Activated naive CD4-positive, alpha-beta T cell treated with anti-CD3 and anti-CD28 coated beads, Interleukin-2, amount 50 U/mL, for 24 hours (primary cell): ENCODE data around the gene CUX1.

Experiments
- H3K27ac Mint-ChIP-seq: one replicate; pipeline ENCODE4 v1.8.0; 2021; ENCODE audit warnings: mild to moderate bottlenecking, mixed read lengths
- H3K27me3 Mint-ChIP-seq: one replicate; pipeline ENCODE4 v1.8.0; 2021; ENCODE audit warnings: mixed read lengths
- H3K36me3 Mint-ChIP-seq: one replicate; pipeline ENCODE4 v1.8.0; 2021; ENCODE audit warnings: mixed read lengths
- H3K4me1 Mint-ChIP-seq: one replicate; pipeline ENCODE4 v1.8.0; 2021; ENCODE audit warnings: mixed read lengths
- H3K4me3 Mint-ChIP-seq: one replicate; pipeline ENCODE4 v1.8.0; 2021; ENCODE audit warnings: mild to moderate bottlenecking, mixed read lengths
- H3K9me3 Mint-ChIP-seq: one replicate; pipeline ENCODE4 v1.8.0; 2021; ENCODE audit warnings: mixed read lengths

CUX1 gene

DNA sequence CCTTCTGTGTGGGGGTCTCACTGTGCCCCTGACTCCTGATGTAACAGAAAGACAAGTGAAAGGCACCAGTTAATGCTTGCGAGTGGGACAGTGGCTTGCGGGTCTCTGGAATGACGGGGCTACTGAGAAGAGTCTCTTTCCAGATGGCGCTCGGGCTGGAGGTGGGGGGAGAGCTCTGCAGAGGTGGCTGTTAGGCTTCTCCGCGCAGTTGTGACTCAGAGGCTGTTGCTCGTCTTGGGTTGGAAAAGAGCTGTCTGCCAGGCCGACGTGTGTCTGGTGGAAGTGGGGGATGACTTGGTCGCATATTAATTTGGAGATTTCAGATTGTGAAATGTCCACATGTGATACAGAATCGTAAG lies 441.3 kb downstream of the CUX1 start:
- H3K36me3 Mint-ChIP-seq: no peaks in the 10 kb centered on the region
- H3K4me1 Mint-ChIP-seq: no peaks in the 10 kb centered on the region
- H3K9me3 Mint-ChIP-seq: no peaks in the 10 kb centered on the region
- no peak overlapping the region for H3K27ac Mint-ChIP-seq
- no peaks in the 10 kb centered on the region for H3K27me3 Mint-ChIP-seq
- no peak overlapping the region for H3K4me3 Mint-ChIP-seq

DNA sequence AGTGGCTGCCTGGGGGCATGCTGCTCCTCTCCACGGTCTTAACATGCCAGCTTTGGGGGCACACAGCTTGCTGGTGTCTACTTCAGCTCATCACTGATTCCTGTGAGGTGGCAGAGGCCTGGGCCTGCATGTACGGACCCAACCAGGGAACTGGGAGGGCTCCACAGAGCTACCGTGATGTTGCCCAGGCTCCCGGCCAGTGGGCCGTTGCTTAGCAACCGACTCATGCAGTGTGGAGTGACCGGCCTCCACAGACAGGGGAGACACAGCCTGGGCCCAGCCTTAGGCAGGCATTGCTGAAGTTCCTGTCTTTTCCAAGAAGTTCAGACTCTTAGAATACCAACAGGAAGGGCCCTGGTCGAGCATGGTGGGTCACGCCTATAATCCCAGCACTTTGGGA lies 443.4 kb downstream of the CUX1 start:
- Mint-ChIP-seq H3K27me3 (no peaks in the 10 kb centered on the region), H3K36me3 (no peaks in the 10 kb centered on the region)

DNA sequence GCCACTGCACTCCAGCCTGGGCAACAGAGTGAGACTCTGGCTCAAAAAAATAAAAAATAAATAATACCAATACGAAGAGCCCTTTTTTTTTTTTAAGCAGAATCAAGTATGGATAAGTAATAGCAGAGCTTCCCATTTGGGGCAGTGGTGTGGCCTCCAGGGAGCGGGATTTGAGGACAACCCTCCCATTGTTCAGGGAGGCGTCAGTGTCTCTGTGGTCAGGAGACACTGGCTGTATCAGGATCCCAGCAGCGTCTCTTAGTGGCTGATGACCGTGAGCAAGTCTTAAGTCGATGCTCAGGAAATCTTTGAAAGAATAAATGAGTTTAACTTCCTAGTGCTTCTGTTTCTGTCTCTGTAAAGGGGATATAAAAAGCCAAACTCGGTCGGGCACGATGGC lies 444.0 kb downstream of the CUX1 start:
- no peaks in the 10 kb centered on the region for H3K9me3 Mint-ChIP-seq
- no peak overlapping the region for H3K27ac Mint-ChIP-seq
- H3K4me3 Mint-ChIP-seq: no peak overlapping the region
- no peaks in the 10 kb centered on the region for H3K36me3 Mint-ChIP-seq
- no peaks in the 10 kb centered on the region for H3K27me3 Mint-ChIP-seq
- no peaks in the 10 kb centered on the region for H3K4me1 Mint-ChIP-seq

More for the DNA sequence above, 443.4 kb downstream of the CUX1 start:
- Mint-ChIP-seq H3K9me3 (no peaks in the 10 kb centered on the region), H3K27ac (no peak overlapping the region), H3K4me3 (no peak overlapping the region), H3K4me1 (no peaks in the 10 kb centered on the region)

DNA sequence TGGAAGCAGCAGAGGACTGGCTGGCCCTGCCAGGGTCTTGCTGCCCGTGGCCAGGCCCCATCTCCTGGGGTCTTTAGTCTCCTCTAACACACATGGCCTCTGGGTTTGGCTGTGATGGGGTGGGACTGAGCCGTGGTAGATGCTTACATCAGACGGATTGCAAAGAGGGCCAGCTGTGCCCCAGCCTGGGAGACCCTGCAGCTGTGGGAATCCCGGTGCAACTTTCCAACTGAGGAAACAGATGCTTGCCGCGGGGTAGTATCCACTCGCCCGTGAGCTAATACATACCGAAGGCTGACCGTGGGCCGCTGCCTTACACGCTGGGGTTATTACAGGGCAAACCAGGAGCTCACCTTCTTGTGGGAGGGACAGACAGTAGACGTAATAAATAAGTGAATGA lies 445.1 kb downstream of the CUX1 start:
- no peaks in the 10 kb centered on the region for H3K4me1 Mint-ChIP-seq
- H3K36me3 Mint-ChIP-seq: no peaks in the 10 kb centered on the region
- H3K27me3 Mint-ChIP-seq: no peaks in the 10 kb centered on the region
- no peak overlapping the region for H3K4me3 Mint-ChIP-seq
- H3K27ac Mint-ChIP-seq: no peak overlapping the region
- H3K9me3 Mint-ChIP-seq: no peaks in the 10 kb centered on the region

DNA sequence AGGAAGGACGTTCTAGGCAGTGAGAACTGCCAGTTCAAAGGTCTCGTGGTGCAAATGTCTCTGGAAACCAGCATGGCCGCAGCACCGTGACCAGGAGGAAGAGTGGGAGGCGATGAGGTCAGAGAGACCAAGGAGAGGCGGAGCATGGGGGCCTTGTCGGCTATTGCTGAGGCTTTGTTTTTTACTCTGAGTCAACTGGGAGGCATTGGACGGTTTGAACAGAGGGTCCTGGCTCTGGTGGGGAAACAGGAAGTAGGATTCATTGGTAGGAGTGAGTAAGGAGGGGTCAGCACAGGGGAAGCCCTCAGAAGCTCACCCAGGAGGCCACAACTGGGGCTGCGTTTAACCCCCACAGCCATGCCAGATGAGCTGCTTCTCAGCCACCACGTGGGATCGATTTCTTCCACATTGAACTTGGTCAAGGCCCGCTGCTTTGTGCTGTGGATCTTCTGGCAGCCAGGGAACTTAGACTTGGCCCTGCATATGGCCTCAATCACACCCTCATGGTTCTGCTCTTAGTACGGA lies 447.0 kb downstream of the CUX1 start:
- no peak overlapping the region for H3K4me3 Mint-ChIP-seq
- H3K27ac Mint-ChIP-seq: no peak overlapping the region
- H3K27me3 Mint-ChIP-seq: no peaks in the 10 kb centered on the region
- no peaks in the 10 kb centered on the region for H3K9me3 Mint-ChIP-seq
- H3K4me1 Mint-ChIP-seq: no peaks in the 10 kb centered on the region
- H3K36me3 Mint-ChIP-seq: no peaks in the 10 kb centered on the region

DNA sequence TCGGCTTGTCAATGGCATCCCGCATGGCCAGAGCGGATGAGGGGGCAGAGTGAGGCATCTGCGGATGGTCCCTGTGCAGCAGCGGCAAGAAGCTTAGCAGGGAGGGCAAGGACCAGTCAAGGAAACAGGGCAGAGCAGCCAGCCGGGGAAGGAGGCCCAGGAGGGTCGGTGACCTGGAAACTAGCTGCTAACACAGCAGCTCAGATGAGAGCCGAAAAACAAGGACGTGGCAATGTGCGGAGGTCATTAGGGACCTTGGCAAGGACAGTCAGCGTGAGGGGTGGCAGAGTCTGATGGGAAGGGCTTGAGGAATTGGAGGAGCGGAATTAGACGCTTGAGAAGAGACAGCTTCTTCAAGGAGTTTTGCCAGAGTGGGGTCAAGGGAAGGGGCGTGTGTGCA lies 449.1 kb downstream of the CUX1 start:
- no peaks in the 10 kb centered on the region for H3K4me1 Mint-ChIP-seq
- H3K4me3 Mint-ChIP-seq: no peak overlapping the region
- no peak overlapping the region for H3K27ac Mint-ChIP-seq
- H3K36me3 Mint-ChIP-seq: no peaks in the 10 kb centered on the region
- H3K9me3 Mint-ChIP-seq: no peaks in the 10 kb centered on the region
- no peaks in the 10 kb centered on the region for H3K27me3 Mint-ChIP-seq

DNA sequence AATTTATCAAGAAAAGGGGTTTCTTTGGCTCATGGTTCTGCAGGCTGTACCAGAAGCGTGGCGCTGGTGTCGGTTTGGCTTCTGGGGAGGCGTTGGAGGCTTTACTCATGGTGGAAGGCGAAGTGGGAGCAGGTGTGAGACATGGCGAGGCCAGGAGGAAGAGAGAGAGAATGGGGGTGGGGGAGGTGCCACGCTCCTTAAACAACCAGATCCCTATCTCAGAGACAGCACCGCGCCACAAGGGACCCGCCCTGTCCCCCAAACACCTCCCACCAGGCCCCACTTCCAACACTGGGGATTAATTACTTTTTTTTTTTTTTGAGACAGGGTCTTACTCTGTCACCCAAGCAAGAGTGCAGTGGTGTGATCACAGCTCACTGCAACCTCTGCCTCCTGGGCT lies 451.2 kb downstream of the CUX1 start:
- no peaks in the 10 kb centered on the region for H3K4me1 Mint-ChIP-seq
- no peaks in the 10 kb centered on the region for H3K36me3 Mint-ChIP-seq
- no peak overlapping the region for H3K27ac Mint-ChIP-seq
- H3K27me3 Mint-ChIP-seq: no peaks in the 10 kb centered on the region
- no peaks in the 10 kb centered on the region for H3K9me3 Mint-ChIP-seq
- no peak overlapping the region for H3K4me3 Mint-ChIP-seq

DNA sequence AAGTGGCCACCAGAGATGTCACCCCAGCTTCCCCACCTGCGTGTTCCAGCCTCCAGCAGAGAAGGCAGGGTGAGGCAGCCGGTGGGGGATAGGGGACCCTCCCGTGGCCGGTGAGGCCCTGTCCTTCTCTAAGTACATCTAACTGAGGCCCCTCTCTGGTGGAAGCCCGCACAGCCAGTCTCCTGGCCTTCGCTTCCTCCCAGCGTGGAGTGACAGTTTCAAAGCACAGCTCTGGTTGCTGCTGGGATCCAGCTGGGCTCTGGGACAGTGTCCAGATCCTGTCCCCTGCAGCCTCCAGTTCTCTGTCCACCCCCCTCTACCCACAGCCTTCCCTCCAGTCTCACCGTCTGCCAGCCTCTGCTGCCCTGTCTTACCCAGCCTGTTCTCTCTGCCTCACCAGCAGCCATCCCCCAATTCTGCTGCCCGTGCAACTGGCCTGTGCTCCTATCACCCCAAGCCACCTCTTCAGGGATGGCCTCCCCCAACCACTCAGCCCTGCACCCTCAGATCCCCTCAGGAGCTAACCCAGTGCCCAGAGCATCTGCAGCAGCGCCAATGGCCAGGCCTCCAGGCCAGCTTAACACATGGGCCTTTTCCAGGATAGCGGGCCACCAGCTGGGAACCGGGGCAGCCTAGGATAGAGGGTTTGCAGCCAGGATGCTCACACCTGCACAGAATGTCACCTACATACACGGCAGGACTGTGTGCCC lies 452.9 kb downstream of the CUX1 start:
- no peaks in the 10 kb centered on the region for H3K36me3 Mint-ChIP-seq
- no peak overlapping the region for H3K4me3 Mint-ChIP-seq
- H3K4me1 Mint-ChIP-seq: no peaks in the 10 kb centered on the region
- H3K27me3 Mint-ChIP-seq: no peaks in the 10 kb centered on the region
- no peaks in the 10 kb centered on the region for H3K9me3 Mint-ChIP-seq
- H3K27ac Mint-ChIP-seq: no peak overlapping the region

DNA sequence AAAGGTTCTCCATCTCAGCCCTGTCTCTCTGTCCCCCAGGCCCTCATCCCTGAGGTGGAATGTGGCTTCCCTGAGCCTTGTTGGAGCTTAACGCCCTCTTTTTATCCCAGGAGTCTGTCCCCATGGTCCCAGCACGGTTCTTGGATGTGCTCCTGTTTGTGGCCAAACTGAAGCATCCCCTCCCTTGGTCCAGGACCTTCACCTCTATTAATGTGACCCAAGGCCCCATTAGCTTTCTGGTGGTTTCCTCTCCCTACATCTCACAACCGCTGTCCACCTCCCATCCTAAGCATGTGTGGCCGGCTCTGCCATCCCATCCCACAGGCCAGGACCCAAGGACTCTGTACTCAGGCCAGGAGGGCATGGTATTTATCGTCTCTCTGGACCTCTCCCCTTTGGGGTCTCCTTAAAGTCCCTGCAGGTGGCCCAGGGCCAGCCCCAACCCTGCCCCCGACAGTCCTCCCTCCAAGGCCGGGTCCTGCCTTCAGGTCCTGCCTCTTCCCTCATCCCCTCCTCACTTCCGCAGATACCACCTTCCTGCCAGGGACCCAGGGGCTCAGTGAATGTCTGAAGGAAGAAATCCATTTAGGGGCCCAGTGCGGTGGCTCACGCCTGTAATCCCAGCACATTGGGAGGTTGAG lies 453.9 kb downstream of the CUX1 start:
- Mint-ChIP-seq H3K27ac (no peak overlapping the region), H3K27me3 (no peaks in the 10 kb centered on the region)

DNA sequence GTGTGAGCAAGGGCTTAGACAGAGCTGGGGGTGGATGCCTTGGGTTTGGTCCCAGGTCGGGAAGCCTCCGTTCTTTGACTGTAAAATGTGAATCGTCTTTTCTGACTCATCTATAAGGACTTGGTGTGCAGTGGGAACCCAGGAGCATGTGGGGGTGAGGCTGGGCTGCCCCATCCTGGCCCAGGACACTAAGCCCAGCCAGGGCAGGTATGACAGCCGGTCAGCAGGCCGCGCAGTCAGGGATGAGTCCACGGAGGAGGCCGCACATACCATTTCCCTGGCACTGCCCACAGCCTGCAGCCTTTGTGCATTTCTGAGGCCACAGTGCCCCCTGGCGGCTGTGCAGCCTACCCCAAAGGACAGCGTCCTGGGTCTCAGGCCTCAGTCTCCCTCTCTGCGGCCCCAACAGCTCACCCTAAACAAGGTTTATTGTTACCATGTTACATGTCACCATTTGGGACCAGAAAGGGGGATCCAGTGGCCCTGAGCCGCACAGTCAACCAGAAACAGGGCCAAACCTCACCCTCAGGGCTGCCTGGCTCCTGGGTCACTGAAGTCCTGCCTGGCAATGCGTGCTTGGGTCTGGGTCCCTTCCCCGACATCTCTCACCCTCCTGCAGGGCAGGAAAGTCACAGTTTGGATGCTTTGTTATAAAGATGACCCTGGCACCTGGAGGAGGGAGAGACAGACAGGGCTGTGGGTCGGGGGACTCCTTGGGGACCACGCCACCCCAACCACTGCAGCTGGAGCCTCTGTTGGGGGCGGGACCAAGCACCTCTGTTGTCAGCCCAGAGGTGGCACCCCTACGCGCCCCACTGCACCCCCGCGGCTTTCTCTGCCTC lies 454.9 kb downstream of the CUX1 start:
- no peaks in the 10 kb centered on the region for H3K9me3 Mint-ChIP-seq
- H3K27me3 Mint-ChIP-seq: no peaks in the 10 kb centered on the region
- no peak overlapping the region for H3K27ac Mint-ChIP-seq
- no peaks in the 10 kb centered on the region for H3K4me1 Mint-ChIP-seq
- H3K4me3 Mint-ChIP-seq: no peak overlapping the region
- H3K36me3 Mint-ChIP-seq: no peaks in the 10 kb centered on the region

More for the DNA sequence above, 453.9 kb downstream of the CUX1 start:
- Mint-ChIP-seq H3K9me3 (no peaks in the 10 kb centered on the region), H3K4me3 (no peak overlapping the region), H3K4me1 (no peaks in the 10 kb centered on the region), H3K36me3 (no peaks in the 10 kb centered on the region)

DNA sequence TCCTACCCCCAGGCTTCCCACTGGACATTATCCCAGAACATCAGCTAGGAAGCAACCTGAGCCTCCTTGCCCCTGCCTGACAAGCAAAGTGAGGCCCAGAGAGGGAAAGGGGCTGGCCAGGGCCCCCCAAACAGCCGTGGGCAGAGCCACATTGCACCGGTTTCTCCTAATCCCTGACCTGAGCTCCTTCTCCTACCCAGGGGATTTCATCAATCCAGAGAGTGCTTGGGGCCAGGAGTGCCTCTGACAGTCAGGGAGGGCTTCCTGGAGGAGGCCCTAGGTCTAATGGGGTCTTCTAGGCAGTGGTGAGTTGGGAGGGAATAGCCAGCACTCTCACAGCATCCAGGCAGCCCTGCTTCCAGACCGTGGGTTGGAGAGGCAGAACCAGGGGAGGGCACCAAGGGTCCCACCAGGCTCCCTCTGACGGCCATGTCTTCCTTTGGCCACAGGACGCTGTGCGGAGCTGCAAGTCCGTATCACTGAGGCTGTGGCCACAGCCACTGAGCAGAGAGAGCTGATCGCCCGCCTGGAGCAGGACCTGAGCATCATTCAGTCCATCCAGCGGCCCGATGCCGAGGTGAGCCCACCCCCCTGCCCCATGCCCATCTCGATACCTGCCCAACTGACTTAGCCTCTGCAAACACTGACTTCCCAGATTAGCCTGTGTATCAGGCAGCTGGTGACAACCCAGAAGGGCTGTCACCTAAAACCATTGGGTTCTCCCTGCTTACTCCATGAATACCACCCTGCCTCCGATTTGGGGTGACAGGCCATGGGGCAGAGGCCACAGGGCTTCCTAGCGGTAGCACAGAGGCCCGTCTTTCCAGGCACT lies 455.7 kb downstream of the CUX1 start:
- Mint-ChIP-seq H3K4me3 (no peak overlapping the region), H3K36me3 (no peaks in the 10 kb centered on the region), H3K27me3 (no peaks in the 10 kb centered on the region), H3K4me1 (no peaks in the 10 kb centered on the region), H3K27ac (no peak overlapping the region), H3K9me3 (no peaks in the 10 kb centered on the region)

DNA sequence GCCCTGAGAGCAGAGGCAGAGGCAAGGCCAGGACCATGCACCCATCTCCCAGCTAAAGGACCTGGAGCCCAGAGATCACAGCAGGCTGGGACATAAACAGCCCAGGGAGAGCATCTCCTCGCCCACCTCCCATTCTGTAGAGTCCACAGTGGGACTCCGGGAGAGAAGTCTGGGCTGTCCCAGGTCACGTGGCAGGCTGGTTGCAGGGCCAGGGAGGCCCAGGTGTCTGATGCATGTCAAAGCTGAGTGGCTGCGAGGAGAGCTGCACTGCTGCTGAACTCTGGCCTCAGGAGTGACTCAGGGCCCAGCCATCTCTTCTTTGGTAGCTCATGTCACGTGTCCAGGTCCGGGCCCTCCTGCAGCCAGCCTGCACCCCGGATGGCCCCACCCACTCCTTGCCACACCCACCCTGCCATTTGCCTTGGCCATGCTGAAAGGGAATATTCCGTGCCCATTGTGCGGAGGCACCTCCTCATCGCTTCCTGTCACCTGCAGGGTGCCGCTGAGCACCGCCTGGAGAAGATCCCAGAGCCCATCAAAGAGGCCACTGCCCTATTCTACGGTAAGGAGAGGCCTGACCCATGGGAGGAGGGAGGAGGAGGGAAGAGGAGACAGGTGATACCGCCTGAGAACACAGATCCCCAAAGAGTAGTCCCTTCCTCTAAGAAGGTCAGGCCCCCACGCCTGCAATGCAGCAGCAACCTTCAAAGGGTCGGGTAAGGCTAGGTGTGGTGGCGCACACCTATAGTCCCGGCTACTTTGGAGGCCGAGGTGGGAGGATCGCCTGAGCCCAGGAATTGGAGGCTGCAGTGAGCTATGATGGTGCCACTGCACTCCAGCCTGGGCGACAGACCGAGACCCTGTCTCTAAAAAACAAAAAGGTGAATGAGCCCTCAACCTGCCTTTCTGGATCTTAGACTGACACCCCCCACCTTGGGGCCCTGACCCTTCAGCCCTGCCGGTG lies 456.6 kb downstream of the CUX1 start:
- H3K9me3 Mint-ChIP-seq: no peaks in the 10 kb centered on the region
- no peak overlapping the region for H3K27ac Mint-ChIP-seq
- H3K4me3 Mint-ChIP-seq: no peak overlapping the region

DNA sequence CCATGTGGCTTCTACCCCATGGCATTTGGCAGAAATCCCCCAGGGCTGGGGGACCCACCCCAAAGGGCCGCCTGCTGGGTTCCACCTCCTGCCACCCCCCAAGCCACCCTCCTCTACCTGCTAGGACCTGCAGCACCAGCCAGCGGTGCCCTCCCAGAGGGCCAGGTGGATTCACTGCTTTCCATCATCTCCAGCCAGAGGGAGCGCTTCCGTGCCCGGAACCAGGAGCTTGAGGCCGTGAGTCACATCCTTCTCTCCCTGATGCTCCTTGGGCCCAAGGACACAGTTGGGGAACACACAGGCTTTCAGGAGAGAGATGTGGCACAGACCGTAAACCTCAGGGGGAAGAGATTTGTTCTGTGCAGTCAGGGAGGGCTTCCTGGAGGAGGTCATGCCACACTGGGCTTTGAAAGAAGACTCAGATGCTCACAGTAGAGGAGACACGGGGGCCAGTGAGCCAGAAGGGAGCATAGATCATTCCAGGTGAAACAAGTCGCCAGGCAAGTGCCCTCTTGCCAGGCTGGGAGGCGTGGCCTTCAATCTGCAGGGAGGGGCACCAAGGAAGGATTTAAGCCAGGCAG lies 457.8 kb downstream of the CUX1 start:
- H3K27ac Mint-ChIP-seq: no peak overlapping the region
- H3K27me3 Mint-ChIP-seq: no peaks in the 10 kb centered on the region
- H3K4me3 Mint-ChIP-seq: no peak overlapping the region
- H3K36me3 Mint-ChIP-seq: no peaks in the 10 kb centered on the region
- peaks cover 3% of the 10 kb centered on the region for H3K4me1 Mint-ChIP-seq
- H3K9me3 Mint-ChIP-seq: no peaks in the 10 kb centered on the region

More for the DNA sequence above, 456.6 kb downstream of the CUX1 start:
- no peaks in the 10 kb centered on the region for H3K4me1 Mint-ChIP-seq
- no peaks in the 10 kb centered on the region for H3K27me3 Mint-ChIP-seq
- no peaks in the 10 kb centered on the region for H3K36me3 Mint-ChIP-seq

DNA sequence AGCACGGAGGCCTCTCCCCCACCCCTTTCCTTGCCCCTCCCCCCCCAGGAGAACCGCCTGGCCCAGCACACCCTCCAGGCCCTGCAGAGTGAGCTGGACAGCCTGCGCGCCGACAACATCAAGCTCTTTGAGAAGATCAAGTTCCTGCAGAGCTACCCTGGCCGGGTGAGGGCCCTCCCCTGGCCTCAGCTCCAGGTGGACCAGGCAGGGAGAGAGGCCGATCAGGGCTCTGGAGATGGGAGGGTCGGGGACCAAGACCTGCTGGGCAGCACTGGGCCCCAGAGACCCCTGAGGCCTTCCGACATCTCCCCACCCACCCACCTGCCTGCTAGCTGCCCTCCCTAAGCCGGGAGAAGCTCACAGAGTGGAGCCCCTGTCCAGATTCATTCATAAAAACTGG lies 460.5 kb downstream of the CUX1 start:
- Mint-ChIP-seq H3K9me3 (no peaks in the 10 kb centered on the region), H3K4me1 (peaks cover 3% of the 10 kb centered on the region), H3K27me3 (no peaks in the 10 kb centered on the region), H3K36me3 (no peaks in the 10 kb centered on the region), H3K4me3 (no peak overlapping the region), H3K27ac (no peak overlapping the region)
